CD4-positive, CD25-positive, alpha-beta regulatory T cell (primary cell): ENCODE measurements around the gene OR6A2. TPM values are rescaled to one million over a fixed set of nuclear protein-coding genes. Genes with fewer than 3 reads are reported as not detected.
A peak's percentile ranks its signal among the peaks of the same experiment; 100 is the strongest.

Source experiments
- ATAC-seq, 2 donors: fragments of 150-1000 bp; cut with Tn5 transposase; one replicate each; pipeline ENCODE4 v1.10.0; 2021; ENCODE audit warnings: low read depth in 2 of 2, moderate number of reproducible peaks in 2 of 2, moderate library complexity in 1 of 2
- DNase-seq, 3 donors: peaks; one replicate each; pipeline versions ENCODE4 v3.0.0 to v3.0.0-alpha.2; 2012 to 2022; ENCODE audit warnings: mixed read lengths in 1 of 3
- H3K27ac ChIP-seq: one replicate; pipeline ENCODE4 v1.7.0; 2013; ENCODE audit warnings: mild to moderate bottlenecking, low read length; ENCODE audit not compliant: insufficient read depth, poor library complexity, severe bottlenecking
- H3K27me3 ChIP-seq: one replicate; pipeline ENCODE4 v1.7.0; 2013; ENCODE audit warnings: low read length; ENCODE audit not compliant: control insufficient read depth, insufficient read depth
- H3K36me3 ChIP-seq: one replicate; pipeline ENCODE4 v1.7.0; 2013; ENCODE audit warnings: mild to moderate bottlenecking, low read length, moderate library complexity; ENCODE audit not compliant: control insufficient read depth, insufficient read depth
- H3K4me1 ChIP-seq: 2 replicates; pipeline ENCODE4 v1.7.0; 2013; ENCODE audit warnings: mild to moderate bottlenecking, low read length; ENCODE audit not compliant: insufficient read depth, control insufficient read depth, poor library complexity, severe bottlenecking
- H3K4me3 ChIP-seq: one replicate; pipeline ENCODE4 v1.7.0; 2013; ENCODE audit warnings: low read depth, mild to moderate bottlenecking, low read length, moderate library complexity
- H3K9me3 ChIP-seq, 2 experiments: 1 replicate in 1 of 2; 2 replicates in 1 of 2; pipeline ENCODE4 v1.7.0; 2013; ENCODE audit warnings: low read length in 2 of 2, mild to moderate bottlenecking in 1 of 2, moderate library complexity in 1 of 2; ENCODE audit not compliant: control insufficient read depth in 2 of 2
- H3K27ac Mint-ChIP-seq, 3 donors: one replicate each; pipeline ENCODE4 v1.8.0; 2020 to 2022; ENCODE audit warnings: mild to moderate bottlenecking in 3 of 3, mixed read lengths in 3 of 3, moderate library complexity in 2 of 3
- H3K27me3 Mint-ChIP-seq: one replicate; pipeline ENCODE4 v1.8.0; 2022; ENCODE audit warnings: mild to moderate bottlenecking, mixed read lengths
- H3K36me3 Mint-ChIP-seq: one replicate; pipeline ENCODE4 v1.8.0; 2020; ENCODE audit warnings: mixed read lengths
- H3K4me1 Mint-ChIP-seq, 4 donors: one replicate each; pipeline ENCODE4 v1.8.0; 2020 to 2022; ENCODE audit warnings: mixed read lengths in 4 of 4, mild to moderate bottlenecking in 1 of 4
- H3K4me3 Mint-ChIP-seq, 4 donors: one replicate each; pipeline ENCODE4 v1.8.0; 2020 to 2022; ENCODE audit warnings: mild to moderate bottlenecking in 4 of 4, mixed read lengths in 4 of 4, moderate library complexity in 3 of 4
- H3K9me3 Mint-ChIP-seq, 7 donors: one replicate each; pipeline ENCODE4 v1.8.0; 2020 to 2022; ENCODE audit warnings: mixed read lengths in 7 of 7, mild to moderate bottlenecking in 3 of 7, moderate library complexity in 2 of 7
- polyA plus RNA-seq, 4 donors: library from polyadenylated mRNA; unstranded; fragments of 300-500 nt; fragmentation: Illumina TruSeq; gene quantifications; one replicate each; pipeline ENCODE4 v1.2.3, GENCODE V29; 2021
- total RNA-seq: library from RNA; stranded (reverse); gene quantifications from one replicate; pipeline ENCODE4 v1.2.3, GENCODE V29; 2022

Gene OR6A2
- total RNA-seq (not detected), polyA plus RNA-seq (not detected)

DNA sequence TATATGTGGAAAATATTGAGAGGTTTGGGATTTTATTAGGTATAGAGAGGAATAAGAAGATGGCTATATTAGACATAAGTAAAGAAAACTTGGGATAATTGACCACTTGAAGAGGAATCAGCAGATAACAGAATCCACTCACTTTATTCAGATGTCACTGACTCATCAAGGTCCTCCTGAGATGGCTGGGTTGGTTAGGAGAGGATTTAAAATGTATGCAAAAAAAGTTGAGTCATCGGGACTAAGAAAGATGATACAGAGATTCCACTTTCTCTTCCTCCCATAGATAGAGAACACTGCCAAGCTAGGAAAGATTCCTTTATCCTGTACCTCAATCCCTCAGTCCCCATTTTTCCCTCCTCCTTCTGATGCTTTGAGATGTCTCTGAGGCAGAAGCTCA is at the start of gene OR6A2:
OR6A2 (minus strand) TSS at position 288 of the 400 bp plus-strand sequence. CDS start 3,981 bp downstream, outside the sequence.
- Histone ChIP-seq H3K4me1 (no peaks in the 10 kb centered on the region), H3K36me3 (no peaks in the 10 kb centered on the region), H3K27ac (no peak within 1 kb of the TSS), H3K4me3 (no peak within 1 kb of the TSS), H3K27me3 (peaks cover 8% of the 10 kb centered on the region), H3K9me3 (peaks cover 0 to 9% of the 10 kb centered on the region in 2 experiments)
- H3K4me3 Mint-ChIP-seq: no peak within 1 kb of the TSS
- ATAC-seq (no peak), DNase-seq (no peak)
- H3K36me3 Mint-ChIP-seq: no peaks in the 10 kb centered on the region
- peaks cover 16% of the 10 kb centered on the region for H3K27me3 Mint-ChIP-seq
- no peaks in the 10 kb centered on the region for H3K4me1 Mint-ChIP-seq
- peaks cover 0 to 13% (median 2%) of the 10 kb centered on the region in 7 donors for H3K9me3 Mint-ChIP-seq
- H3K27ac Mint-ChIP-seq: no peak within 1 kb of the TSS

DNA sequence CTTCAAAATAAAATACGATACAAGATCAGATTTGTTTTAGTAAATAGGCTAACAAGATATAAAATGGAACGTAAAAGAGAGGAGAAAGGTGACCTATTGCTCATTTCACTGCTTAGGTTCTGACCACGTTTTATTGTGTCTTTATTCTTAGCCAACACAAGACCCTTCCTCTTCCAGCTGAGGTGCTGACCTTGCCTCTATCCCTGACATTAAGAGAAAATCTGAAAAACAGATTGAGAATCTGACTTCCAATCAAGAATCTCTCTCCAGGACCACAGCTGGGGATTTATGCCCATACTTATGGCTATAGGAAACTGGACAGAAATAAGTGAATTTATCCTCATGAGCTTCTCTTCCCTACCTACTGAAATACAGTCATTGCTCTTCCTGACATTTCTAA is 45.9 kb upstream of the OR6A2 start, which contains the start of gene OR10A5:
OR10A5 (plus strand) TSS at position 301 of the 400 bp plus-strand sequence; CDS start at position 301, 0 bp downstream.
- Histone ChIP-seq H3K9me3 (no peaks in the 10 kb centered on the region), H3K27me3 (peaks cover 4% of the 10 kb centered on the region), H3K4me1 (no peaks in the 10 kb centered on the region), H3K36me3 (no peaks in the 10 kb centered on the region), H3K4me3 (no peak within 1 kb of the TSS), H3K27ac (no peak within 1 kb of the TSS)
- no peak for DNase-seq
- H3K9me3 Mint-ChIP-seq: peaks cover 0 to 2% (median under 1%) of the 10 kb centered on the region in 7 donors
- ATAC-seq: no peak
- H3K27ac Mint-ChIP-seq: no peak within 1 kb of the TSS
- no peaks in the 10 kb centered on the region for H3K27me3 Mint-ChIP-seq
- H3K36me3 Mint-ChIP-seq: no peaks in the 10 kb centered on the region
- H3K4me3 Mint-ChIP-seq: no peak within 1 kb of the TSS
- no peaks in the 10 kb centered on the region for H3K4me1 Mint-ChIP-seq

DNA sequence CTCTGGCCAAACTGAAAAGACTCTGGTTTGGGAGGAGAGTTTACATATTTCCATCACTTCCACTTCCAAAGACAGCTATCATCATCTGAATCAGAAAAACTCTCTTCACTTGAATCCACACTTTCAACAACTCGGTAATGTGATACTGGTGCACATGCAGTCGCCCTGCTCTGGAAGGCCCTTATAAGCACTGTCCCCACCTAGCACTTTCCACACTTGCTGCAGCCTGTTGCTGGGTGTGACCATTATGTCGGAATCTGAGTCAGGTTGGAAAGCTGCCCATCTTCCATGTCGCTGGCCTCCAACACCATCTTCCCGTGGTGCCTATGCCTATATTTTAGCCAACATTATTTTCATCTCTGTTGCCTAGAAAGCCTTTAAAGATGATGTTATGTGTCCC is 44.9 kb upstream of the OR6A2 start:
- no peaks in the 10 kb centered on the region for H3K36me3 Mint-ChIP-seq
- no peak overlapping the region for H3K27ac Mint-ChIP-seq
- H3K4me1 ChIP-seq: no peaks in the 10 kb centered on the region
- no peaks in the 10 kb centered on the region for H3K4me1 Mint-ChIP-seq
- H3K4me3 Mint-ChIP-seq: no peak overlapping the region
- H3K27me3 ChIP-seq: peaks cover 4% of the 10 kb centered on the region
- no peak overlapping the region for H3K4me3 ChIP-seq
- H3K9me3 ChIP-seq: no peaks in the 10 kb centered on the region
- H3K9me3 Mint-ChIP-seq: peaks cover 0 to 2% (median 0%) of the 10 kb centered on the region in 7 donors
- DNase-seq (no peak), ATAC-seq (no peak)
- no peak overlapping the region for H3K27ac ChIP-seq
- H3K36me3 ChIP-seq: no peaks in the 10 kb centered on the region
- no peaks in the 10 kb centered on the region for H3K27me3 Mint-ChIP-seq

DNA sequence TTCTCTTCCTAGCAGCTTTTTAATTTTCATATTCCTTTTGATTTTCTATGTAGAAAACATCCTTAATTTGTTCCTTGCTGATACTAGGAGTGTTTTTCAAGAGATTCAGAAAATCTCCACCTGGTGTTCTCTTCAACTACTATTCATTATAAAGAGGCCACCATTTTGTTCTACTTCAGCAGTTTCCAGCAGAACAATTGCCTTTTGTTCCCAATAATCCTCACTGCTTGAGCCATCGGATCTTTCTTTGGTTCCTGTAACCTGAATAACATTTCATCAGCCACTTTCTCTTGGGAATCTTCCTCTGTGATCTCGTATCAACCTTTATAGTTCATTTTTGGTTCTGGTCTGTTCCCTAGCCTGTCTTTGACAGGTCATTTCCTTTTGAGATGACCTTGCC is 44.2 kb upstream of the OR6A2 start:
- H3K27ac Mint-ChIP-seq: no peak overlapping the region
- Histone ChIP-seq H3K9me3 (no peaks in the 10 kb centered on the region), H3K4me3 (no peak overlapping the region), H3K27ac (no peak overlapping the region), H3K4me1 (no peaks in the 10 kb centered on the region), H3K27me3 (peaks cover 4% of the 10 kb centered on the region), H3K36me3 (no peaks in the 10 kb centered on the region)
- DNase-seq (no peak), ATAC-seq (no peak)
- H3K4me1 Mint-ChIP-seq: no peaks in the 10 kb centered on the region
- peaks cover 0 to 2% (median 0%) of the 10 kb centered on the region in 7 donors for H3K9me3 Mint-ChIP-seq
- no peaks in the 10 kb centered on the region for H3K36me3 Mint-ChIP-seq
- H3K27me3 Mint-ChIP-seq: peaks cover 4% of the 10 kb centered on the region
- H3K4me3 Mint-ChIP-seq: no peak overlapping the region

DNA sequence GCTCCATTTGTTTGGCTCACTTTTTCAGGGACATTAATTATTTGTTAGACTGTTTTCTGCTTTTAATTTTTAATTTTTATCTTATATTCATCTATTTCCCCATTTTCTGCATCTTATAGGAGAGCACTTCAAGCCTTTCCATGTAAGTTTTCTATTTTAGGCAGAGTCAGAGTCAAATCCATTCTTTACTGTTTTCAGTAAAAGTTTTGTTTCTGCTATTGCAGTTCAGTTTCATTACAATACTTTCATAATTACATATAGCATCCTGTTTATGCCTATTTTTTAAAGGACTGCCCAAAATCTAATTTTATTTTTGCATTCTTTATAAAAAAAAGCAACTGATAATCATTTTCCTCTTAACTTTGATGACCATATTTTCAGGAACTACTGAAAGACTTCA is 42.2 kb upstream of the OR6A2 start:
- H3K4me3 ChIP-seq: no peak overlapping the region
- peaks cover 4% of the 10 kb centered on the region for H3K27me3 ChIP-seq
- no peaks in the 10 kb centered on the region for H3K4me1 Mint-ChIP-seq
- H3K4me1 ChIP-seq: no peaks in the 10 kb centered on the region
- no peaks in the 10 kb centered on the region for H3K36me3 ChIP-seq
- DNase-seq (no peak), ATAC-seq (no peak)
- H3K9me3 ChIP-seq: no peaks in the 10 kb centered on the region
- H3K27me3 Mint-ChIP-seq: peaks cover 10% of the 10 kb centered on the region
- no peak overlapping the region for H3K4me3 Mint-ChIP-seq
- H3K9me3 Mint-ChIP-seq: peaks cover 0 to 2% (median 0%) of the 10 kb centered on the region in 7 donors
- H3K27ac Mint-ChIP-seq: no peak overlapping the region
- no peak overlapping the region for H3K27ac ChIP-seq
- no peaks in the 10 kb centered on the region for H3K36me3 Mint-ChIP-seq

DNA sequence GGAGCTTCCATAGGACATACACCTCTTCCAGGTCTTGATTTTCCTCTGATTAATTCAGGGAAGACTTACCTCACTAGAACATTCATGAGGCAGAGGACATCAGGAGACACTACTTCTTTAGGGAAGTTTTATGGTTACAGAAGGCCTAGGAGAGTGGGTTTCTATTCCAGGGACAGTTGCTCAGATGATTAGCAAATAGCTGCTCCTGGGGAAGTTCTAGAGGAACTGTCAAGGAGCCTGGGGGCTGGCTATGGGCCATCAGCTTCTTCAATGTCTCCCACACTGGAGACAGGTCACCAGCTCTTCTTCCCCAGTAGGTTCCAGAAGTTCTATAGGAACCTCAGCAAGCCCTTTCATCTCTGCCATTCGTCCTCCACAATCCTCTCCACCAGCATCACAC is 34.5 kb upstream of the OR6A2 start:
- Mint-ChIP-seq H3K4me3 (no peak overlapping the region), H3K9me3 (peaks cover 0 to 2% (median 0%) of the 10 kb centered on the region in 7 donors), H3K36me3 (no peaks in the 10 kb centered on the region), H3K4me1 (no peaks in the 10 kb centered on the region), H3K27ac (no peak overlapping the region), H3K27me3 (peaks cover 18% of the 10 kb centered on the region)
- ATAC-seq (no peak), DNase-seq (no peak)
- Histone ChIP-seq H3K36me3 (no peaks in the 10 kb centered on the region), H3K4me3 (no peak overlapping the region), H3K27me3 (no peaks in the 10 kb centered on the region), H3K4me1 (no peaks in the 10 kb centered on the region), H3K27ac (no peak overlapping the region), H3K9me3 (no peaks in the 10 kb centered on the region)

DNA sequence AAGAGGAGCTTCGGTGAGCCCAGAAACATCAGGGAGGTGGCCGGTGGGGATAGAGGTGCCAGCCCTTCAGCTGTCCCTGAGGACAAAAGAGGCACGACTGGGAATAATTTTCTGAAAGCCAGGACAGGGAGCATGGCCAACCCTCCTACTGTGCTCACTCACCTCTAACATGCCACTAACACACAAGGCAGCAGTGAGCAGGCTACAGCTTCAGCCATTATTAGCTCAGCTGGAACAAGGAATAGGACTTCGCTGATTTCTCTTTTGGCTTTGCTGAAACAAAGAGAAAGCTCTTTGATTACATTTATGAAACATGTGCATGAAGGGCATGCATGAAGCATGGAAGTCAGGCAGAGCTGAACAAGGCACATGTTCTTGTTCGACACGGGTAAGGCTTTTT is 33.9 kb upstream of the OR6A2 start:
- Mint-ChIP-seq H3K9me3 (peaks cover 0 to 2% (median 0%) of the 10 kb centered on the region in 7 donors), H3K4me3 (no peak overlapping the region), H3K4me1 (no peaks in the 10 kb centered on the region), H3K36me3 (no peaks in the 10 kb centered on the region), H3K27me3 (peaks cover 21% of the 10 kb centered on the region), H3K27ac (peak overlapping the region in 1 of 3 donors; percentile 53)
- ATAC-seq: no peak
- no peaks in the 10 kb centered on the region for H3K4me1 ChIP-seq
- no peak overlapping the region for H3K27ac ChIP-seq
- H3K4me3 ChIP-seq: no peak overlapping the region
- no peaks in the 10 kb centered on the region for H3K27me3 ChIP-seq
- DNase-seq: no peak
- H3K9me3 ChIP-seq: no peaks in the 10 kb centered on the region
- H3K36me3 ChIP-seq: no peaks in the 10 kb centered on the region

DNA sequence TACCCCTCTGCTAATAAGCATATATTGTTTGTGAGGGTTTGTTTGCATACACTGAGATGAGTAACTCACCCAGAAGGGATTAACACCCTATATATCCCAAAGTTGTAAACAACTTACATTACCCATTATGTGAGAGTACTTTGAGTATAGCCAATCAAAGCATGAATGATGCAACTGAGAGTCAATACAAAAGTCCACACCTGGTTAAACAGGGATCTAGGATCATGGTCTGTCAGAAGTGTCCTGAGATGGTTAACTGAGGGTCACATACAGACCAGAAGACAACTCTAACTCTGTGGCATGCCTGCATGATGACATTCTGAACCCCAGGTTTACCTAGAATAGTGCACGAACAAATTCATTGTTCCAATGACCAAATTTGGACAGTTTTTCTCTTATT is 28.6 kb upstream of the OR6A2 start:
- H3K27me3 ChIP-seq: no peaks in the 10 kb centered on the region
- ATAC-seq (no peak), DNase-seq (no peak)
- Mint-ChIP-seq H3K4me3 (no peak overlapping the region), H3K9me3 (no peaks in the 10 kb centered on the region), H3K4me1 (no peaks in the 10 kb centered on the region), H3K27ac (no peak overlapping the region), H3K36me3 (no peaks in the 10 kb centered on the region), H3K27me3 (peaks cover 14% of the 10 kb centered on the region)
- H3K4me3 ChIP-seq: no peak overlapping the region
- no peaks in the 10 kb centered on the region for H3K4me1 ChIP-seq
- no peaks in the 10 kb centered on the region for H3K9me3 ChIP-seq
- H3K27ac ChIP-seq: no peak overlapping the region
- no peaks in the 10 kb centered on the region for H3K36me3 ChIP-seq
